GM12878 (cell line): ENCODE results near the gene SIMC1. TPM values are rescaled to one million over a fixed set of nuclear protein-coding genes. Genes with fewer than 3 reads are reported as not detected.

Source experiments
- CBX5 ChIP-seq: sonication (generic); IDR thresholded peaks from 2 replicates; pipeline ENCODE4 v1.6.1; 2016; ENCODE audit warnings: low read depth, moderate library complexity, mild to moderate bottlenecking, inconsistent platforms
- CHD4 ChIP-seq: fragments of 200-600 bp; sonication (generic); IDR thresholded peaks from 2 replicates; pipeline ENCODE4 v1.6.1; 2016; ENCODE audit warnings: mild to moderate bottlenecking
- EGR1 ChIP-seq, 2 experiments: IDR thresholded peaks; 1 replicate in 1 of 2; 2 replicates in 1 of 2; pipeline ENCODE4 v1.6.1; 2011 to 2012; ENCODE audit warnings: low read depth in 2 of 2, low read length in 2 of 2, borderline replicate concordance in 1 of 2, mild to moderate bottlenecking in 1 of 2, moderate library complexity in 1 of 2
- ETV6 ChIP-seq, 2 experiments: fragments of 450-650 bp in 1 of 2; IDR thresholded peaks in 1 of 2; conservative IDR thresholded peaks in 1 of 2; 2 replicates each; pipeline ENCODE4 v1.6.1; 2014; ENCODE audit warnings: antibody characterized with exemption in 1 of 2, borderline replicate concordance in 1 of 2, low read depth in 1 of 2, mild to moderate bottlenecking in 1 of 2, moderate library complexity in 1 of 2
- JUNB ChIP-seq: IDR thresholded peaks from 2 replicates; pipeline ENCODE4 v1.6.1; 2016; ENCODE audit warnings: antibody characterized with exemption, mild to moderate bottlenecking
- KAT2A ChIP-seq: conservative IDR thresholded peaks from 2 replicates; pipeline ENCODE4 v1.6.1; 2011; ENCODE audit warnings: low read depth, low read length; ENCODE audit not compliant: control insufficient read depth
- NFIC ChIP-seq: IDR thresholded peaks from 2 replicates; pipeline ENCODE4 v1.6.1; 2012; ENCODE audit warnings: low read depth, mild to moderate bottlenecking, inconsistent platforms, low read length, moderate library complexity
- RUNX3 ChIP-seq: IDR thresholded peaks from 2 replicates; pipeline ENCODE4 v1.6.1; 2012; ENCODE audit warnings: low read length, inconsistent platforms
- SMAD5 ChIP-seq: IDR thresholded peaks from 2 replicates; pipeline ENCODE4 v1.6.1; 2016; ENCODE audit warnings: antibody characterized with exemption, low read depth
- SUZ12 ChIP-seq: fragments of 200-600 bp; sonication (generic); IDR thresholded peaks from one replicate; pipeline ENCODE4 v1.6.1; 2018; ENCODE audit warnings: antibody characterized with exemption, mild to moderate bottlenecking; ENCODE audit not compliant: unreplicated experiment
- ZNF384 ChIP-seq: IDR thresholded peaks from 2 replicates; pipeline ENCODE4 v1.6.1; 2012; ENCODE audit warnings: low read depth, mild to moderate bottlenecking, low read length, improper control_type of control experiment, borderline replicate concordance
- polyA plus RNA-seq, 11 experiments: library from polyadenylated mRNA; depleted of rRNA in 4 of 11; unstranded in 6 of 11; stranded (reverse) in 5 of 11; fragments of >200 nt; fragmentation: Nextera tagmentation in 4 of 11; fragmentation: Illumina TruSeq in 1 of 11; extraction: Ambion mirVana in 4 of 11; extraction: Trizol in 1 of 11; gene quantifications; 1 replicate in 1 of 11; 2 replicates in 10 of 11; pipeline versions ENCODE4 v1.2.1 to v1.2.3, GENCODE V29; 2011 to 2016; ENCODE audit warnings: inconsistent platforms in 2 of 11, missing spikeins in 2 of 11, low read depth in 1 of 11
- total RNA-seq, 4 experiments: library from RNA; depleted of rRNA in 3 of 4; stranded (reverse); fragments of >200 nt in 3 of 4; fragmentation: Illumina TruSeq in 1 of 4; extraction: Trizol in 1 of 4; gene quantifications; 2 replicates each; pipeline versions ENCODE4 v1.2.1 to v1.2.3, GENCODE V29; 2013 to 2021
- TF ChIP-seq, protein P1 (sequence below): fragments of 450-650 bp; IDR thresholded peaks from 2 replicates; pipeline ENCODE4 v1.6.1; 2017; ENCODE audit warnings: mild to moderate bottlenecking, moderate library complexity
- TF ChIP-seq, protein P2 (sequence below): IDR thresholded peaks from 2 replicates; pipeline ENCODE4 v1.6.1; 2012; ENCODE audit warnings: low read depth, low read length, improper control_type of control experiment
- TF ChIP-seq, protein P3 (sequence below): fragments of 150-350 bp; IDR thresholded peaks from 2 replicates; pipeline ENCODE4 v1.6.1; 2014; ENCODE audit warnings: mild to moderate bottlenecking, low read depth, low read length
- TF ChIP-seq, protein P4 (sequence below): fragments of 450-650 bp; IDR thresholded peaks from 2 replicates; pipeline ENCODE4 v1.6.1; 2017; ENCODE audit warnings: mild to moderate bottlenecking, low read depth, inconsistent platforms; ENCODE audit not compliant: poor library complexity, severe bottlenecking
- TF ChIP-seq, protein P5 (sequence below): fragments of 450-650 bp; IDR thresholded peaks from 2 replicates; pipeline ENCODE4 v1.6.1; 2017; ENCODE audit warnings: borderline replicate concordance
- TF ChIP-seq, protein P6 (sequence below): fragments of 450-650 bp; IDR thresholded peaks from 2 replicates; pipeline ENCODE4 v1.6.1; 2017; ENCODE audit warnings: low read depth, mild to moderate bottlenecking, moderate library complexity

Gene SIMC1
- total and polyA plus RNA-seq, 10 of the 15 experiments (the other 5 are each of a cell fraction or from before 2014, with no cell fraction given), result 3.0 to 16.5 (median 10.4) TPM

DNA sequence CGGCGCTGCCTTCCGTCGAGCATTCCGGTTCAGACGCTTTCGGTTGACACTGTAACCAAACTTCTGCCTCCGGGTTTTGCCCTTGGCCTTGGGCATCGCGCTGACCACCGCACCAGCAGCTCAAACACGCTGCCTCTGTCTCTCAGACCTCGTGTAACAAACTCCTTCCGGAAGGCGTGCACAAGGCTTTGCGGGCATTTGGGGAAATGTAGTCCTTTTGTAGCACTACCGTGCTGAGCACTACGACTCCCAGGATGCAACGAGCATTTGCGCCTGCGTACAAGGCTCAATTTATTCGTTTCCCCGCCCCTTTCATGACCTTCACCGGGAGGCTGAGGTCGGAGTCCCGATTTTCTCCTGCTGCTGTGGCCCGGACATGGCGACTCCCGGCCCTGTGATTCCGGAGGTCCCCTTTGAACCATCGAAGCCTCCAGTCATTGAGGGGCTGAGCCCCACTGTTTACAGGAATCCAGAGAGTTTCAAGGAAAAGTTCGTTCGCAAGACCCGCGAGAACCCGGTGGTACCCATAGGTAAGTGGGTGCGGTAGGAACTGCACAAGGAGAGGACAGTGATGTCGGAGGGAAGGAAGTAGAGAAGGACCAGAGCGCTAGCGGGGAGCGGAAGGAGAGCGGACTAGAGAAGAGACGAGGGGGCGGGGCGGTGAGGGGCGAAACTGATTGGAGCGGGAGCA, 150.4 kb downstream of the SIMC1 start, which contains the start of the genes HIGD2A and NOP16 (continued):
- TF ChIP-seq CHD4 (no peak), KAT2A (no peak), SMAD5 (peak; percentile 75), ETV6 (conservative IDR thresholded peaks at IDR 0.05 in 1 of 2, IDR thresholded peaks at IDR 0.05 in 1 of 2; ENCODE audit: borderline replicate concordance in 1 of 2, low read depth in 1 of 2) (0 out of 4 replicates have a peak, but pooled peaks of 1 of the 2 experiments have one; percentile 7), EGR1 (IDR thresholded peaks at IDR 0.05; ENCODE audit: borderline replicate concordance in 1 of 2, low read depth in 2 of 2, low read length in 2 of 2) (peak; percentile 30 to 46), SUZ12 (no peak), JUNB (no peak), NFIC (no peak), ZNF384 (peak; percentile 38), CBX5 (0 out of 2 replicates have a peak, but pooled peaks have one; percentile 64), RUNX3 (peak; percentile 63)
- TF ChIP-seq, protein P1, sequence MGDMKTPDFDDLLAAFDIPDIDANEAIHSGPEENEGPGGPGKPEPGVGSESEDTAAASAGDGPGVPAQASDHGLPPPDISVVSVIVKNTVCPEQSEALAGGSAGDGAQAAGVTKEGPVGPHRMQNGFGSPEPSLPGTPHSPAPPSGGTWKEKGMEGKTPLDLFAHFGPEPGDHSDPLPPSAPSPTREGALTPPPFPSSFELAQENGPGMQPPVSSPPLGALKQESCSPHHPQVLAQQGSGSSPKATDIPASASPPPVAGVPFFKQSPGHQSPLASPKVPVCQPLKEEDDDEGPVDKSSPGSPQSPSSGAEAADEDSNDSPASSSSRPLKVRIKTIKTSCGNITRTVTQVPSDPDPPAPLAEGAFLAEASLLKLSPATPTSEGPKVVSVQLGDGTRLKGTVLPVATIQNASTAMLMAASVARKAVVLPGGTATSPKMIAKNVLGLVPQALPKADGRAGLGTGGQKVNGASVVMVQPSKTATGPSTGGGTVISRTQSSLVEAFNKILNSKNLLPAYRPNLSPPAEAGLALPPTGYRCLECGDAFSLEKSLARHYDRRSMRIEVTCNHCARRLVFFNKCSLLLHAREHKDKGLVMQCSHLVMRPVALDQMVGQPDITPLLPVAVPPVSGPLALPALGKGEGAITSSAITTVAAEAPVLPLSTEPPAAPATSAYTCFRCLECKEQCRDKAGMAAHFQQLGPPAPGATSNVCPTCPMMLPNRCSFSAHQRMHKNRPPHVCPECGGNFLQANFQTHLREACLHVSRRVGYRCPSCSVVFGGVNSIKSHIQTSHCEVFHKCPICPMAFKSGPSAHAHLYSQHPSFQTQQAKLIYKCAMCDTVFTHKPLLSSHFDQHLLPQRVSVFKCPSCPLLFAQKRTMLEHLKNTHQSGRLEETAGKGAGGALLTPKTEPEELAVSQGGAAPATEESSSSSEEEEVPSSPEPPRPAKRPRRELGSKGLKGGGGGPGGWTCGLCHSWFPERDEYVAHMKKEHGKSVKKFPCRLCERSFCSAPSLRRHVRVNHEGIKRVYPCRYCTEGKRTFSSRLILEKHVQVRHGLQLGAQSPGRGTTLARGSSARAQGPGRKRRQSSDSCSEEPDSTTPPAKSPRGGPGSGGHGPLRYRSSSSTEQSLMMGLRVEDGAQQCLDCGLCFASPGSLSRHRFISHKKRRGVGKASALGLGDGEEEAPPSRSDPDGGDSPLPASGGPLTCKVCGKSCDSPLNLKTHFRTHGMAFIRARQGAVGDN, result peak; percentile 65
- TF ChIP-seq, protein P2, sequence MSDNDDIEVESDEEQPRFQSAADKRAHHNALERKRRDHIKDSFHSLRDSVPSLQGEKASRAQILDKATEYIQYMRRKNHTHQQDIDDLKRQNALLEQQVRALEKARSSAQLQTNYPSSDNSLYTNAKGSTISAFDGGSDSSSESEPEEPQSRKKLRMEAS, result peak; percentile 97
- TF ChIP-seq, protein P3, sequence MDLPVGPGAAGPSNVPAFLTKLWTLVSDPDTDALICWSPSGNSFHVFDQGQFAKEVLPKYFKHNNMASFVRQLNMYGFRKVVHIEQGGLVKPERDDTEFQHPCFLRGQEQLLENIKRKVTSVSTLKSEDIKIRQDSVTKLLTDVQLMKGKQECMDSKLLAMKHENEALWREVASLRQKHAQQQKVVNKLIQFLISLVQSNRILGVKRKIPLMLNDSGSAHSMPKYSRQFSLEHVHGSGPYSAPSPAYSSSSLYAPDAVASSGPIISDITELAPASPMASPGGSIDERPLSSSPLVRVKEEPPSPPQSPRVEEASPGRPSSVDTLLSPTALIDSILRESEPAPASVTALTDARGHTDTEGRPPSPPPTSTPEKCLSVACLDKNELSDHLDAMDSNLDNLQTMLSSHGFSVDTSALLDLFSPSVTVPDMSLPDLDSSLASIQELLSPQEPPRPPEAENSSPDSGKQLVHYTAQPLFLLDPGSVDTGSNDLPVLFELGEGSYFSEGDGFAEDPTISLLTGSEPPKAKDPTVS, result peak; percentile 74; the same call in 1 of the 2 replicates
- TF ChIP-seq, protein P4, sequence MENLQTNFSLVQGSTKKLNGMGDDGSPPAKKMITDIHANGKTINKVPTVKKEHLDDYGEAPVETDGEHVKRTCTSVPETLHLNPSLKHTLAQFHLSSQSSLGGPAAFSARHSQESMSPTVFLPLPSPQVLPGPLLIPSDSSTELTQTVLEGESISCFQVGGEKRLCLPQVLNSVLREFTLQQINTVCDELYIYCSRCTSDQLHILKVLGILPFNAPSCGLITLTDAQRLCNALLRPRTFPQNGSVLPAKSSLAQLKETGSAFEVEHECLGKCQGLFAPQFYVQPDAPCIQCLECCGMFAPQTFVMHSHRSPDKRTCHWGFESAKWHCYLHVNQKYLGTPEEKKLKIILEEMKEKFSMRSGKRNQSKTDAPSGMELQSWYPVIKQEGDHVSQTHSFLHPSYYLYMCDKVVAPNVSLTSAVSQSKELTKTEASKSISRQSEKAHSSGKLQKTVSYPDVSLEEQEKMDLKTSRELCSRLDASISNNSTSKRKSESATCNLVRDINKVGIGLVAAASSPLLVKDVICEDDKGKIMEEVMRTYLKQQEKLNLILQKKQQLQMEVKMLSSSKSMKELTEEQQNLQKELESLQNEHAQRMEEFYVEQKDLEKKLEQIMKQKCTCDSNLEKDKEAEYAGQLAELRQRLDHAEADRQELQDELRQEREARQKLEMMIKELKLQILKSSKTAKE, result peak; percentile 85
- TF ChIP-seq, protein P5, sequence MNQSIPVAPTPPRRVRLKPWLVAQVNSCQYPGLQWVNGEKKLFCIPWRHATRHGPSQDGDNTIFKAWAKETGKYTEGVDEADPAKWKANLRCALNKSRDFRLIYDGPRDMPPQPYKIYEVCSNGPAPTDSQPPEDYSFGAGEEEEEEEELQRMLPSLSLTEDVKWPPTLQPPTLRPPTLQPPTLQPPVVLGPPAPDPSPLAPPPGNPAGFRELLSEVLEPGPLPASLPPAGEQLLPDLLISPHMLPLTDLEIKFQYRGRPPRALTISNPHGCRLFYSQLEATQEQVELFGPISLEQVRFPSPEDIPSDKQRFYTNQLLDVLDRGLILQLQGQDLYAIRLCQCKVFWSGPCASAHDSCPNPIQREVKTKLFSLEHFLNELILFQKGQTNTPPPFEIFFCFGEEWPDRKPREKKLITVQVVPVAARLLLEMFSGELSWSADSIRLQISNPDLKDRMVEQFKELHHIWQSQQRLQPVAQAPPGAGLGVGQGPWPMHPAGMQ, result peak; percentile 88
- TF ChIP-seq, protein P6, sequence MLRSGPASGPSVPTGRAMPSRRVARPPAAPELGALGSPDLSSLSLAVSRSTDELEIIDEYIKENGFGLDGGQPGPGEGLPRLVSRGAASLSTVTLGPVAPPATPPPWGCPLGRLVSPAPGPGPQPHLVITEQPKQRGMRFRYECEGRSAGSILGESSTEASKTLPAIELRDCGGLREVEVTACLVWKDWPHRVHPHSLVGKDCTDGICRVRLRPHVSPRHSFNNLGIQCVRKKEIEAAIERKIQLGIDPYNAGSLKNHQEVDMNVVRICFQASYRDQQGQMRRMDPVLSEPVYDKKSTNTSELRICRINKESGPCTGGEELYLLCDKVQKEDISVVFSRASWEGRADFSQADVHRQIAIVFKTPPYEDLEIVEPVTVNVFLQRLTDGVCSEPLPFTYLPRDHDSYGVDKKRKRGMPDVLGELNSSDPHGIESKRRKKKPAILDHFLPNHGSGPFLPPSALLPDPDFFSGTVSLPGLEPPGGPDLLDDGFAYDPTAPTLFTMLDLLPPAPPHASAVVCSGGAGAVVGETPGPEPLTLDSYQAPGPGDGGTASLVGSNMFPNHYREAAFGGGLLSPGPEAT, result peak; percentile 98
